ENCODE data around the gene SNAI3.

SNAI3 gene

DNA sequence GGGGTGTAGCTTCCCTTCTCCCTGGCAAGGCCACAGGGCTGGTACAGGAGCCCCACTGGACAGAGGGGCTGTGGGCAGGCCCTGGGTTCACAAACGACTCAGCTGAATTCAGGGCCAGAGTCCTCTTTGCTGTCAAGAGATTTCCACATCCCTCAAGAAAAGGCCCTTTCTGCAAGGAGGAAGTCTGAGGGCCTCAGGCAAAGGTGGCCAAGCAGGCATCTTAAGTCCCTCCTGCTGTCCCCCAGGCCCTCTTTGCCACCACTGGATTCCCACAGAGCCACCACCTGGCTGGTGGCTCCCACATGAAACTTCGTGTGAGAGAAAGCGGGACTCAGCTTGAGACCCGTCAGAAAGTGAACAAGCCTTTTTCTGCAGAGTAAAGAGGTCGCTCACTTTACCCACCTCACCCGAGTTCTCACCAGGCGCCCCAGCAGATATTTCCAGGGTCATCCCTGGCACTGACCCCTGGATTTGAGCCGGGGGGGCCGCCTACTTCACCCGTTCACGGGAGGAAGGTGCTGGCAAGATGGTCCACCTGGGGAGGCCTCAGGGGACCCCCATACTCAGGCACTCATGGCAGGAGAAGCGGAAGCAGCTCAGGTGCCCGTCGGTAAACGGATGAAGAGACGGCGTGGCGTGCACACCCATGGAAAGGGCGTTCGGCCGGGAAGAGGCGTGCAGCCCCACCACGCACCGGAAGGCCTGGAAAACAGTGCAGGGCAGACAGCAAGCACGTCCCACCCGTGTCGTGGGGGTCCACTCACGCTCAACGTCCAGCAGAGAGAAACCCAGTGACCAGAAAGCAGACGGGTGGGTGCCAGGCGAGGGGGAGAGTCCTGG lies 16.3 kb upstream of the SNAI3 start:
- TF ChIP-seq, protein P1, sequence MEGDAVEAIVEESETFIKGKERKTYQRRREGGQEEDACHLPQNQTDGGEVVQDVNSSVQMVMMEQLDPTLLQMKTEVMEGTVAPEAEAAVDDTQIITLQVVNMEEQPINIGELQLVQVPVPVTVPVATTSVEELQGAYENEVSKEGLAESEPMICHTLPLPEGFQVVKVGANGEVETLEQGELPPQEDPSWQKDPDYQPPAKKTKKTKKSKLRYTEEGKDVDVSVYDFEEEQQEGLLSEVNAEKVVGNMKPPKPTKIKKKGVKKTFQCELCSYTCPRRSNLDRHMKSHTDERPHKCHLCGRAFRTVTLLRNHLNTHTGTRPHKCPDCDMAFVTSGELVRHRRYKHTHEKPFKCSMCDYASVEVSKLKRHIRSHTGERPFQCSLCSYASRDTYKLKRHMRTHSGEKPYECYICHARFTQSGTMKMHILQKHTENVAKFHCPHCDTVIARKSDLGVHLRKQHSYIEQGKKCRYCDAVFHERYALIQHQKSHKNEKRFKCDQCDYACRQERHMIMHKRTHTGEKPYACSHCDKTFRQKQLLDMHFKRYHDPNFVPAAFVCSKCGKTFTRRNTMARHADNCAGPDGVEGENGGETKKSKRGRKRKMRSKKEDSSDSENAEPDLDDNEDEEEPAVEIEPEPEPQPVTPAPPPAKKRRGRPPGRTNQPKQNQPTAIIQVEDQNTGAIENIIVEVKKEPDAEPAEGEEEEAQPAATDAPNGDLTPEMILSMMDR (IDR thresholded peaks at IDR 0.05; ENCODE audit: extremely low read depth, missing control alignments), result no peak
- no peak for DNase-seq (ENCODE audit: low spot score)

DNA sequence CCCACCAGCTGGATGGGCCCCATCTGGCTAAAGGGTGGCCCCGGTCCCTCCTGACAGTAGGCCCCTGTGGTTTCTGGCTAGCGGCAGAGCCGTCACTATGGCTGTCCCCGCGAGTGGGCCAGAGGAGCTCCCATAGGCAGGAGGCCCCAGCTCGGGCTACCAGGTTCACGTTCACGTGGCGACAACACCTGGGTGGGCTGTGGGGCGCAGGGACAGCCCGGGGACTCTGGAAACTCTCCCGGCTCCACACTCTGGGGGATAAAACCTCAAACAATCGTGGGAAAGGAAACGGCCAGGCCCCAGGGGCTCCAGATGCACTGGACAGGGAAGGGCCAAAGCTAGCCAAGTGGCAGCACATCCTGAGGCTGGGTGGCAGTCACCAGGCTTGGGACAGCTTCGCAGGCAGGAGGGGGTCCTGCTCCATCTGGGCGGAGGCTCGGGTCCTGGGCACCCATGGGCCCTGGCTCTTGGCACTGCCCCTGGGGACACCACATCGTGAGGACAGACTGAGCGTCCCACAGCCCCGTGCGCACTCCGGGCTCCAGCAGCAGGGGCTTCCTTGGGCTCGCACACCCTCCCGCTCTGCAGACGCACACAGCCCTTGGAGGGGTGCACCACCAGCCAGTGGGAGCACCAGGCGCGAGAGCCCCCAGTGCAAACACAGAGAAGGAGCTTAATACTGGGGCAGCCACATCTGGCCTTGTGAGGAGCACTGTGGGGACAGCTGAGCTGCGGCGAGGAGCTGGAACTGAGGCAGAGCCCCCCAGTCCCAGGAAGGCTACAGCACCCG lies 15.5 kb upstream of the SNAI3 start:
- TF ChIP-seq, protein P1 (IDR thresholded peaks at IDR 0.05; ENCODE audit: extremely low read depth, missing control alignments), result no peak
- no peak for DNase-seq (ENCODE audit: low spot score)

DNA sequence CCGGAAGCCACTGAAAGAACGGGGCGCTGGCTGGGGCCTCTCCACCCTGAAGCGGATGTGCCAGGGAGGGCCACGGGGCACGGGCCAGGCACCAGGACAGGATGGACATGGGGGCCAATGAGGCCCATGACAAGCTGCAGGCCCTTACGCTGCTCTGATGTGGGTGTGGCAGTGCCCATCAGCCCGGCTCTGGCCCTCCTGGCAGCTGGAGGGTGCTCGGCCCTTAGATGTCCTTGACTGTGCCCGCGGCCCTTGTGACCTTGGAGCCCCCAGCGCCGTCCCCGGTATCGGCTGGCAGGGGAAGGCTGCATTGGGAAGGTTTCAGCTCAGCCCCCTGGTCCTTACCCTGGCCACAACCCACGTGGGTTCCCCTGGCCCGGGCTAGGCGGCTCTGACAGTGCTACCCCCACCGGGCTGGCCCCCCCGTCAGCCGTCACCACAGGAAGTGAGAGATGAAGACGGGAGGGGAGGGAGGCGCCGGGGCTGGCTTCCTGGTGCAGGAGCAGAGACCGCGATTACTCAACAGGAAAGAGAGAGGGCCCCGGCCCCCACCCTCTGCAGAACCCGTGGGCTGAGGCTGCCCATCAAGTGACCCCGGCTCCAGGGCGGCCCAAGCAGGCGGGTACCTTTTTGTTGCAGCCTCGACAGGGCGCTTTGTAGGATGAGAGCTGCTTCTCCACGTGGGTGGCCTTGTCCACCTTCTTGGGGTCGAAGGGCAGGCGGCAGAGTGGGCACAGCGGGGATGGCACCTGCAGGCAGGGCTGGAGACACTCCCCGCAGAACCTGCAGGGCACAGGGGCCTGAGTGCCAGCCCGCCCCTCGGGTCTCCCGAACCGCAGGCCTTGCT lies 14.6 kb upstream of the SNAI3 start:
- DNase-seq (ENCODE audit: low spot score), result peak; percentile 95
- TF ChIP-seq, protein P1 (IDR thresholded peaks at IDR 0.05; ENCODE audit: extremely low read depth, missing control alignments), result no peak

DNA sequence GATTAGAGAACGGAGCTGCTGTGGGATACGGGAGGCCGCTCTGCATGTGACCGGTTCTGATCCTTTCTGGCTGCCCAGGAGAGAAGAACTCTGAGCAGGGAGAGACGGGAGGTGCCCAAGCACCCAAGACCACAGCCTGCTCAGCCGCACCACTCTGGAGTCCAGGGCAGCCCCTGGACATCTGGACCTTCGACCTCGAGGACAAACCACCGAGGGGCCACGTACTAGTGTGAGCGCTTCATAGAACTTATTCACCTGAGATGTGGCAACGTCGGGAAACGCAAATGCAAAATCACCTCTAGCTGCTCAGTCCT lies 14.0 kb upstream of the SNAI3 start:
- no peak for DNase-seq (ENCODE audit: low spot score)
- TF ChIP-seq, protein P1 (IDR thresholded peaks at IDR 0.05; ENCODE audit: extremely low read depth, missing control alignments), result no peak

DNA sequence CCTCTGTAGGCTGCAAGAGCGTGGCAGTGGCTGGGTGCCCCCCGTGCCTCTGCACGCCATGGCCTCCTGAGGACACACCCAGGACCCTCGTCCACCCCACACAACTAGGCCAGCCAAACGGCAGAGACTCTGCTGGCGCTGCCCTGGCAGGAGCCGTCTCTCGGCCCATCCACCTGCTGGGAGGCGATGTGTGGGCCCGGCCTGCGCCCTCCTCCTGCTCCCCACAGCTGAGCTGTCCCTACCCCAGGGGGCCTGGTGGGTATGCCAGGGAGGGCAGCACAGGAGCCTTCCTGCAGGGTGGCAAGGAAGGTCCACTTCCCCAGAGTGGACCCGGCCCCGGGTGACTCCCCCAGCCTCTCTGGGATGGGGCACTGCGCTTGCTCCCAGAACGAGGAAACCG lies 12.9 kb upstream of the SNAI3 start:
- DNase-seq (ENCODE audit: low spot score), result no peak
- TF ChIP-seq, protein P1 (IDR thresholded peaks at IDR 0.05; ENCODE audit: extremely low read depth, missing control alignments), result no peak

DNA sequence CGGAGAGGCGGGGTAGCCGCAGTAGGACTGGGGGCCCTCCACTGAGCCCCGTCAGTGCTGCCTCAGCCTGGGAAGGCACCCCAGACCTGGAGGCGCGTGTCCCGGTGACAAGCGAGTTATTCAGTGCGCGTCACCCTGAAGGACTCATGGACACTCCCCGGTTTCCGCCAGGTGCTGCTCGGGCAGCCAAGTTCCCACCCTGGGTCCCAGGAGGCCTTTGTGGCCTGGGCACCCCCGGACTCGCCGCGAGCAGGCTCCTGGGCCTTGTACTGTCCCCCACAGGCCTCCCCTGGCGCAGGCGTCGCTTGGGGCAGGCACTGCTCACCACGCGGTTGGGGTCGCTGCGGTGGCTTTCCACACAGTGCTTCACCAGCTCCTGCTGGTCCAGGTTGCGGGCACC lies 12.3 kb upstream of the SNAI3 start:
- DNase-seq (ENCODE audit: low spot score), result no peak
- TF ChIP-seq, protein P1 (IDR thresholded peaks at IDR 0.05; ENCODE audit: extremely low read depth, missing control alignments), result no peak

Data from GM20000 (cell line).